Effector memory CD4-positive, alpha-beta T cell (primary cell): ENCODE measurements around the gene UGT1A9.

Experiments
- DNase-seq, 3 donors: peaks; one replicate each; pipeline ENCODE4 v3.0.0-alpha.2; 2020
- H3K27ac ChIP-seq: 2 replicates; pipeline ENCODE4 v1.7.0; 2013; ENCODE audit warnings: mild to moderate bottlenecking, low read length, moderate library complexity; ENCODE audit not compliant: insufficient read depth, poor library complexity, severe bottlenecking
- H3K27me3 ChIP-seq: replicated peaks from 2 replicates; pipeline ENCODE4 v1.7.0; 2013; ENCODE audit warnings: mild to moderate bottlenecking, low read length; ENCODE audit not compliant: insufficient read depth, control insufficient read depth, poor library complexity, severe bottlenecking
- H3K36me3 ChIP-seq: 2 replicates; pipeline ENCODE4 v1.7.0; 2013; ENCODE audit warnings: mild to moderate bottlenecking, low read length, moderate library complexity; ENCODE audit not compliant: control insufficient read depth, insufficient read depth
- H3K4me1 ChIP-seq: 2 replicates; pipeline ENCODE4 v1.7.0; 2013; ENCODE audit warnings: low read length, mild to moderate bottlenecking; ENCODE audit not compliant: control insufficient read depth, insufficient read depth, poor library complexity, severe bottlenecking
- H3K4me3 ChIP-seq: 2 replicates; pipeline ENCODE4 v1.7.0; 2013; ENCODE audit warnings: low read length, low read depth, mild to moderate bottlenecking; ENCODE audit not compliant: insufficient read depth, poor library complexity, severe bottlenecking
- H3K9me3 ChIP-seq: 2 replicates; pipeline ENCODE4 v1.7.0; 2013; ENCODE audit warnings: mild to moderate bottlenecking, low read length, moderate library complexity; ENCODE audit not compliant: control insufficient read depth

UGT1A9 gene

DNA sequence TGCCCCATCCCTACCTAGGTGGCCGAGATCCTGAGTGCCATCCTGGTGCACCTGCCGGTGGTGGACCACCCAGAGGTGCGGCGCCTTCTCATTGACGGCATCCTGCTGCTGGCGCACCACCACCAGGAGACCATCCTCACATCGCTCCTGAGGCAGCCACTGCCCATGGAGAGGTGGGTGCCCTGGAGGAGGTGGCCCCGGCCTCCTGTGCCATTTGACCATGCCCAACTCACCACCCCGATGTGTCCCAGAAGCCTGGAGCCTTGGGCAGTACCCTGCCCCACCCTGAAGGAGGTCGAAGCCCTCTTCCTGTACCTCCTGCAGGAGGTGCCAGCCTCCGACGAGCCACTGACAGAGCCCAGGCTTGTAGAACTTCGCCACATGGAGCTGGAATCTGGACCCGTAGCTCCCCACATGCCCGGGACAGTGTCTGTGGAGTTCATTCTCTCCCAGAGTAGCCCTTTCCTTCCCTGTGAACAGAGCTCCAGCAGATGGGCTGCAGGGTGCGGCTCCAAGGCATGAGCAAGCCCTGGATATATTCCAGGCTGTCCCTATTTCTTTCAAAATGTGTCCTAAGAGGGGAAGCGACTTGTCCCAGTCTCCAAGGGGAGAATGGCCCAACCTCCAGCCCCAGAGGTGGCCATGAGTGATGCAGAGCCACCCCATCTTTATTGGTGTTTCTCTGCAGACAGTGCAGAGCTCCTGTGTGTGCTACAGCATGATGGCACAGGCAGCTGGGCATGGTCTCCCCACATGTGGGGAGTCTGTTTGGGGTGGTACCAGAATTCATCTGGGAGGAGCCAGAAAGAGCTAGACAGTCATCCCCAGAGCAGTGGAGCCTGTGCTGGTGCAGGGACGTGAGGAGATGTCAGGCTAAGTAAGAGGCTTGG, 148.4 kb downstream of the UGT1A9 start:
- no peaks in the 10 kb centered on the region for H3K27me3 ChIP-seq

DNA sequence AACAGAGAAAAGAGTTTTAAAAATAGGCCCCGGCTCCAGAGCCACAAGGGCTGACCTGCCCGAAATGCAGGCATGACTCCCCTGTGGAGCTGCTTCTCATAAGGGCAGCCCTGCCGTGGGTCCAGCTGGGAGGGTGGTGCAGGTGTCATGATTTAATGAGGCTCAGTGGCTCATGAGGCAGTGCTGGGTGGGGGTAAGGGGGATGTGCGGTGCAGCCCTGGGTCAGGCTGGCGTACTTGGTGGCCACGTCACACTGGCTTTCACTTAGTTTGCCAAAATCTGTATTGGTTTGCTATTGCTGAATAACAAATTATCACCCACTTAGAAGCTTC, 149.0 kb downstream of the UGT1A9 start:
- Histone ChIP-seq H3K27me3 (no peaks in the 10 kb centered on the region), H3K27ac (no peak overlapping the region), H3K4me3 (no peak overlapping the region), H3K9me3 (no peaks in the 10 kb centered on the region), H3K36me3 (no peaks in the 10 kb centered on the region), H3K4me1 (no peaks in the 10 kb centered on the region)
- no peak for DNase-seq

More for the DNA sequence above, 148.4 kb downstream of the UGT1A9 start:
- H3K9me3 ChIP-seq = no peaks in the 10 kb centered on the region
- no peaks in the 10 kb centered on the region for H3K36me3 ChIP-seq
- H3K4me3 ChIP-seq = no peak overlapping the region
- DNase-seq = no peak
- H3K4me1 ChIP-seq = no peaks in the 10 kb centered on the region
- no peak overlapping the region for H3K27ac ChIP-seq

DNA sequence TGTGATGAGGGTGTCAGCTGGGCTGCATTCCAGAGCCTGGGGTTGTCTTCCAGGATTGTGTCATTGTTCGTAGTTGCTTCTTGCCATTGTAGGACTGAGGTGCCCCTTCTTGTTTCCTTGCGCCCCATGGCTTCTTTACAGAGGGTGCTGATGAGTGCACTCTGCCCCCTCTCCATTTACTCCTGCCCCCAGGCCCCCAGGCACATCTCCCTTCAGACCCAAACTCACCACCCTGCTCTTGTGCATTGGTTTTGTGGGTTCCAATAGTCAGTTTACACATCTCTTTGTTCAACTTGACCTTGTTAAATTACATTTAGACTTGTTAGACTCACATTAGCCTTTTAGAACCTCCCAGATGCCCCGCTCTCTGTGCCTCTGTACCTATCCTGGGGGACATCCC, 149.5 kb downstream of the UGT1A9 start:
- Histone ChIP-seq H3K4me3 (no peak overlapping the region), H3K27ac (no peak overlapping the region), H3K36me3 (no peaks in the 10 kb centered on the region), H3K4me1 (no peaks in the 10 kb centered on the region), H3K9me3 (no peaks in the 10 kb centered on the region), H3K27me3 (no peaks in the 10 kb centered on the region)
- DNase-seq = no peak

DNA sequence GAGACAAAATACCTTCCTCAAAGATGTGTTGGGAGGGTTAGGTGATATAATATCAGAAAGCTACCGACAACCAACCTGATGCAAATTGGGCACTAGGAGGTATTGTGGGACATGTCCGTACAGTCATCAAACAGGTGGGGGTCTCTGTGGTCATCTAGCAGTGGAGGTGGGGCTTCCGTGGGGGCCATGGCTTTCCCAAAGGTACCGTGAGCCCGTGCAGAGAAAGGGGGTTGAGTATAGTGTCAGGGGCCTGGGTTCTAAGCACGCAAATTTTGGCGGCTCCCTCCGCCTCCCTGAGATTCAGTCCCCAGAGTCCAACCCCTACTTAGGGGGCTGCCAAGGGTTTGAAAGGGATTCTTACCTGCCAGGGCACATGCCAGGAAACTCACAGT, 150.0 kb downstream of the UGT1A9 start:
- H3K36me3 ChIP-seq = no peaks in the 10 kb centered on the region
- H3K4me3 ChIP-seq = no peak overlapping the region
- H3K4me1 ChIP-seq = no peaks in the 10 kb centered on the region
- H3K27me3 ChIP-seq = no peaks in the 10 kb centered on the region
- no peak overlapping the region for H3K27ac ChIP-seq
- DNase-seq = no peak
- no peaks in the 10 kb centered on the region for H3K9me3 ChIP-seq

DNA sequence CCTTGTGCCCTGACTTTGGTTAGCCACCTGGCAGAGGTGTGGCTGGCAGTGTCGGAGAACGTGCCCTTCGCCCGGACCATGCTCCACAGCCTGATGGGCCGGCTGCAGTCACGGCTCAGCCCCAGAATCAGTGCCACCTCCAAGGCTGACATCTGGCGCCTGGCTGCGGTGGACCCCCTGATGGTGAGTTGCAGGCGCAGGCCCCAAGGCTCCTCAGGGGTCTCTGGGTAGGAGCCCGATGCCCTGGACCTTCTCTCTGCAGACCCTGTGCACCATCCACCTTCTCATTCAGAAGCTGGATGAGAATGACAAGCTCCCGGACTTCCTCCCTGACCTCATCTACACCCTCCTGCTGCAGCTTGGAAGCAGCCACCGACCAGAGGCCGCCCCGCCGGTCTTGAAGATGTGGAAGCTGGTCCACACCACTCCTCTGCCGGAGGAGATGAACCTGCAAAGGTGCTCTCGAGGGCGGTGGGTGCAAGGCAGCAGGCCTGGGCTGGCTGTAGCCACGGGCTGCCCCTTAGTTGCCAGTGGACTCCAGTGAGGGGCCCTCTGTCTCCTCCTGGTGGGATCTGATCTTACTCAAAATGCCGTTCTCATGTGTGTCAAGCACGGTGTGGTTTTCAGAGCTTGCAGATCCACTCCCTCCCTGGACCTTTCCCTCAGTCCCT, 150.5 kb downstream of the UGT1A9 start:
- no peak overlapping the region for H3K27ac ChIP-seq
- no peaks in the 10 kb centered on the region for H3K36me3 ChIP-seq
- no peaks in the 10 kb centered on the region for H3K4me1 ChIP-seq
- no peak overlapping the region for H3K4me3 ChIP-seq
- no peak for DNase-seq
- no peaks in the 10 kb centered on the region for H3K27me3 ChIP-seq
- no peaks in the 10 kb centered on the region for H3K9me3 ChIP-seq
